HFF-Myc (cell line): ENCODE data around the gene SLC45A1.

Experiments used
- DNase-seq: peaks from one replicate; pipeline ENCODE4 v3.0.0-alpha.2; 2011; ENCODE audit warnings: low read depth; ENCODE audit errors: extremely low read depth
- H3K4me3 ChIP-seq: replicated peaks from 2 replicates; pipeline ENCODE4 v1.5.1; 2011; ENCODE audit warnings: low read depth, mild to moderate bottlenecking, control low read depth, low read length
- TF ChIP-seq, protein P1 (sequence below): IDR thresholded peaks from 2 replicates; pipeline ENCODE4 v1.5.1; 2012; ENCODE audit warnings: mild to moderate bottlenecking, low read depth, low read length, control low read depth; ENCODE audit errors: missing control alignments

Gene SLC45A1

DNA sequence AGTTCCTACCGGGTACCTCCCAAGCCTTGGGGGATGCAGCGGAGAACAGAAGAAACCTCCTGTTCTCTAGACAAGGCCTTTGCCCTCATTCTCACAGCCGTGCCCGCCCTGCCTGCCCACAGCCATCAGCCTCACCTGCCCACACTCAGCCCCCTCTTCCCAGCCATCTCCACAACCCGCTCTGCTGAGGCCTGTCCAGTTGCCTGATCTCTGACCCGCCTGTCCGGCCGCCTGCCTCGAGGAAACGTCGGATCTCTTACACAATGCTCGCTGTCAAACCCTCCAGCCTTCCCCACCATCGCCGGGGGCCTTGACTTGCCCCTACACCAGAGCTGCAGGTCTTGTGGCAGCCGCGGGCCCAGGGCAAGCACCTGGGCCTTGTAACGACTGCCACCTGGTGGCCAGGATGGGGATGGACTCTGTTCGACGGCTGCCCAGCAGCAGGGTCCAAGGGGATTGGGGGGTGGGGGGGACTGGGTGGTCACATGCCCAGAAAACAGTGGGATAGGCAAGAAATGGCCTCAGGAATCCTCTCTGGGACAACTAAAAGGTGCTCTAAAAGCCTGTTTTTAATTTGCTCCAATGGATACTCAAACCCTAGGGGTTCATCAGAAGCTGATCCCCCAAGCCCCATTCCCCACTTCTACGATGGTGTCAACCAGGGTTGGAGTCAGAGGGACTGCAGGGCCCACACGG lies 31.0 kb downstream of the SLC45A1 start:
- no peak for DNase-seq
- no peak overlapping the region for H3K4me3 ChIP-seq
- TF ChIP-seq, protein P1, sequence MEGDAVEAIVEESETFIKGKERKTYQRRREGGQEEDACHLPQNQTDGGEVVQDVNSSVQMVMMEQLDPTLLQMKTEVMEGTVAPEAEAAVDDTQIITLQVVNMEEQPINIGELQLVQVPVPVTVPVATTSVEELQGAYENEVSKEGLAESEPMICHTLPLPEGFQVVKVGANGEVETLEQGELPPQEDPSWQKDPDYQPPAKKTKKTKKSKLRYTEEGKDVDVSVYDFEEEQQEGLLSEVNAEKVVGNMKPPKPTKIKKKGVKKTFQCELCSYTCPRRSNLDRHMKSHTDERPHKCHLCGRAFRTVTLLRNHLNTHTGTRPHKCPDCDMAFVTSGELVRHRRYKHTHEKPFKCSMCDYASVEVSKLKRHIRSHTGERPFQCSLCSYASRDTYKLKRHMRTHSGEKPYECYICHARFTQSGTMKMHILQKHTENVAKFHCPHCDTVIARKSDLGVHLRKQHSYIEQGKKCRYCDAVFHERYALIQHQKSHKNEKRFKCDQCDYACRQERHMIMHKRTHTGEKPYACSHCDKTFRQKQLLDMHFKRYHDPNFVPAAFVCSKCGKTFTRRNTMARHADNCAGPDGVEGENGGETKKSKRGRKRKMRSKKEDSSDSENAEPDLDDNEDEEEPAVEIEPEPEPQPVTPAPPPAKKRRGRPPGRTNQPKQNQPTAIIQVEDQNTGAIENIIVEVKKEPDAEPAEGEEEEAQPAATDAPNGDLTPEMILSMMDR, result peak; percentile 83

DNA sequence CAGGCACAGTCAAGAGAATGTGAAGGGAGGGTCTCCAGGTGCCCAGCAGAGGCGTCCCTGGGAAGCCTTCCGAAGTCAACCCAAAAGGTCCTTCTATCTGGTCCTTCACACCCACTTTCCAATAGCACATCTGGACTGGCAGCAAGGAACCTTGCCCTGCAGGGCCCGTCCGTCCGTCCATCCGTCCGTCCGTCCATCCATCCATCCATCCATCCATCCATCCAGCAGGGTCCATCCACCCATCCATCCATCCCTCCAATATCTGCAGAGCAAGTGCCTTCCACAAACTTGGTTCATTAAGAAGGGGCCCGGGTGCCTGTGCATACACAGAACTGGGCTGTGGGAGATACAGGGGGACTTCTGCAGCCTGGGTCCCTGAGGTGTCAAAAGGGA lies 31.6 kb downstream of the SLC45A1 start:
- H3K4me3 ChIP-seq, result no peak overlapping the region
- TF ChIP-seq, protein P1, result no peak
- DNase-seq, result no peak

DNA sequence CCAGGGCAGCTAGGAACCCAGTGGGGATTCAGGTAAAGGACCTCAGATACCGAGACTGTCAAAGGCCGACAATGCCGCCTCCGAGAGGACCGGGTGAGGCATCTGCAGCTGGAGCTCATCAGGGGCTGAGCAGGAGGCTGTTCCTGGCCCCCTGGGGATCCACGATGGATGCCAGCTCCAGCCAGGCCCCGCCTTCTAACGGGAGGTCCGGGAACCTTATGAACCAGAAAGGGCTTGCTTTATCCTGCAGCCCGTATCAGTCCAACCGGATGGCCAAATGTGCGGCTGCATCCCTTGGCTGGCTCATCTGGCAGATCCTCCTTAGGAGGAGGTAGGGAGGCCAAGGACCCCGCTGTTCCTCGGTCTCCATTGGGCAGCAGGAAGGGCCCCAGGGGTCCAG lies 32.0 kb downstream of the SLC45A1 start:
- no peak for DNase-seq

DNA sequence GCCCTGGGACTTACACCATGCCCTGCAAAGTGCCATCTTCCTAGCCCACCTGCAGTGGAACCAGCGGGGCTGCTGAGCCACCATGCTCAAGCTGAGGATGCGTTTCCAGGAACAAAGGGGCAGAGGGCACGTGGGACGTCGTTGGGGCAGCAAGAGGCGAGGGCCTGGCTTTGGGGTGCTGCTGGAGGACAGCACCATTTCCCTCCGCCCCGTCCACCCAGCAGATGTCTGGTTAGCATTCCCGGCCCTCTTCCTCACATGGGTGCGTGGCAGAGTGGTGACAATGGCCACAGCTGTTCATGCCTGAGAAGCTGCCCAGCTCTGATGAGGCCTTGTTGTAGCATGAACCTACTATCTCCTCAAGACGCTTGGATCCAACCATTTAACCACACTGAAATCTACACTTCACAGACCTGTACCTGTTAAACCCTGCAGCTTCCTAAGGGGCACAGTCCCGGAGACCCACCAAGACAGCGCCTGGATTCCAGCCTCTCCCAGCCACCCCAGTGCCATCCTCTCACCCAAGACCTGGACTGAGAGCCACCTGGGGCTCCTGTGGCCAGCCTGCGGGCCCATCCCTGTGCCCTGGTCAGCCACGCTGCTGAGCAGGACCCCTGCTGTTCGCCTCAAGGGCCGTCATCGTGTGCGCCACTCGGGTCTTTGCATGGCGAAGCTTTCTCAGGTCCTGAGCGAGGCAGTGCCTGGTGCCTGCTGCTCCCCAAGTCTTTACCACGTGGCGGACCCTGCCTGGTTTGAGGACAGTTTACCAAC lies 33.2 kb downstream of the SLC45A1 start:
- DNase-seq, result no peak
- TF ChIP-seq, protein P1, result no peak

More for the DNA sequence above, 32.0 kb downstream of the SLC45A1 start:
- H3K4me3 ChIP-seq, result no peak overlapping the region
- TF ChIP-seq, protein P1, result no peak

DNA sequence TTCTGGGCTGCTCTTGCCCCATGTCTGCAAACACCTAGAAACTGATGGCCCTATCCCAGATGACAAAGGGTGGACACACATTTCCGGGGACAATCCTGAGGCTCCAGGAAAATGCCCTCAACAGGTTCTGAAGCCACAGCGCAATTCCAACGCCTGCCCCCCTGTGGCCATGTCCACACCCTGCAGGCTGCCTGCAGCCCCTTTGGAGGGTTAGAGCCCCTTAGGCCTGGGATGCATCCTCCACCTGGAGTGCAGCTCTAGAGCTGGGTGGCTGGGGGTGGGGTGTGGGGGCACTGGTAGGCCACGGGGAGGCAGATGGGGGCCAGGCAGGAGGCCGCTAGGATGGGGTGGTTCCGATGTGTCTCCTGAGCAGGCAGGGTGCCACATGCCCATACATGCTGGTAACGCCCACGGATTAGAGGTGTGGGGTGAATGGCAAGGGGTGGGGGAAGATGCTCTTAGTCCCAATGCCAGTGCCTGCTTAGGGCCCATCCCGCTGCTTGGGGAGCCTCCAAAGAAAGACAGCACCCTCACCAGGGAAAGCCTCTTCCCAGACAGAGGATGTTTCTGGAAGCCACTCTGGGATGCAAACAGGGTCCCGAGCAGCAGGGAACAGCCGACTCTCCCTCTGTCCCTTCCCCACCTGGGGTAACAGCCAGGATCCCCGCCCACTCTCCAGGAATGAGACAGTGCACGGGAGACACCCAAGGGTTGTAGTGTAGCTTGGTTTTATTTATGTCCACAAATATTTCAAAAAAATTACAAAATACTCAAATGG lies 34.0 kb downstream of the SLC45A1 start:
- TF ChIP-seq, protein P1, result peak; percentile 63
- H3K4me3 ChIP-seq, result no peak overlapping the region
- DNase-seq, result no peak

More for the DNA sequence above, 33.2 kb downstream of the SLC45A1 start:
- no peak overlapping the region for H3K4me3 ChIP-seq

DNA sequence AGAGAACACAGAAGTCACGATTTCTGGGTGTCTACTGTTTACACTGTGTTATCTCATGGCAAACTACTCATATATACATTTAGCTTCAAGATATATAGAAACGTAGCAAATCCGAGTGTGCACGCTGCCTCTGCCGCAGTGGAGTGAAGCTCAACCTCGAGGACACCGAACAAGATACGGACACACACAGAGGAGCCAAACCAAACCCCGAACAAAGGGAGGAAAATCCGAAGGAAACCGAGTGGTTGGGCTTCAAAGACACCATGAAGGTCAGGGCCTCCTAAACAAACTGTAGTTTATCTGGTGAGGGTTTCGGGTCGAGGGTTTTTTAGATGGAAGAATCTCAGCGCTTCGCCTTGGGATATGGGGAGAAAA lies 34.5 kb downstream of the SLC45A1 start:
- no peak for DNase-seq
- no peak overlapping the region for H3K4me3 ChIP-seq
- TF ChIP-seq, protein P1, result no peak
